CD4-positive, alpha-beta T cell (primary cell): ENCODE results near the gene KCNT2. TPM values are rescaled to one million over a fixed set of nuclear protein-coding genes. Genes with fewer than 3 reads are reported as not detected.
"Not testable (repeated sequence)": the region's sequence is repeated elsewhere in the genome, so short reads cannot be mapped to it uniquely, and the experiment has no call there.

Source experiments
- ATAC-seq: fragments of 200-7000 bp; cut with Tn5 transposase; one replicate; pipeline ENCODE4 v1.10.0; 2022; ENCODE audit warnings: mild to moderate bottlenecking; ENCODE audit not compliant: poor library complexity
- CTCF ChIA-PET: fragments of 350-600 bp; sonication (Branson Sonifier 250); formaldehyde crosslinking; loops from one replicate; lab custom pipeline; 2021; ENCODE audit warnings: antibody characterized with exemption, inconsistent platforms; lab: Charles Lee
- POLR2A ChIA-PET: fragments of 350-600 bp; sonication (Branson Sonifier 250); formaldehyde crosslinking; loops from one replicate; lab custom pipeline; 2021; ENCODE audit warnings: antibody characterized with exemption, inconsistent platforms; lab: Charles Lee
- DNase-seq, 14 experiments: peaks; one replicate each; pipeline ENCODE4 v3.0.0-alpha.2; 2013 to 2020; ENCODE audit warnings: mixed read lengths in 2 of 14
- H3K27ac ChIP-seq, 2 donors: one replicate each; pipeline versions ENCODE4 v1.5.1 to v1.7.0; 2013; ENCODE audit warnings: low read length in 2 of 2, low read depth in 1 of 2, mild to moderate bottlenecking in 1 of 2
- H3K27me3 ChIP-seq, 2 experiments: 1 replicate in 1 of 2; 2 replicates in 1 of 2; pipeline versions ENCODE4 v1.6.1 to v1.7.0; 2013; ENCODE audit warnings: low read length in 2 of 2, control low read depth in 1 of 2, mild to moderate bottlenecking in 1 of 2, moderate library complexity in 1 of 2; ENCODE audit not compliant: insufficient read depth in 2 of 2, control insufficient read depth in 1 of 2
- H3K36me3 ChIP-seq: one replicate; pipeline ENCODE4 v1.6.1; 2013; ENCODE audit warnings: low read length, control low read depth; ENCODE audit not compliant: insufficient read depth
- H3K4me1 ChIP-seq: one replicate; pipeline ENCODE4 v1.6.1; 2013; ENCODE audit warnings: low read length, control low read depth; ENCODE audit not compliant: insufficient read depth
- H3K4me3 ChIP-seq: one replicate; pipeline ENCODE4 v1.5.1; 2013; ENCODE audit warnings: mild to moderate bottlenecking, low read length, moderate library complexity
- H3K9me3 ChIP-seq, 2 experiments: 1 replicate in 1 of 2; 2 replicates in 1 of 2; pipeline versions ENCODE4 v1.6.1 to v1.7.0; 2013; ENCODE audit warnings: low read length in 2 of 2, mild to moderate bottlenecking in 2 of 2, control low read depth in 1 of 2, moderate library complexity in 1 of 2; ENCODE audit not compliant: control insufficient read depth in 1 of 2, insufficient read depth in 1 of 2
- H3K27ac Mint-ChIP-seq: one replicate; pipeline ENCODE4 v1.8.0; 2020; ENCODE audit warnings: mixed read lengths
- H3K27me3 Mint-ChIP-seq: one replicate; pipeline ENCODE4 v1.8.0; 2021; ENCODE audit warnings: mixed read lengths
- H3K36me3 Mint-ChIP-seq: one replicate; pipeline ENCODE4 v1.8.0; 2021; ENCODE audit warnings: low read depth, mixed read lengths
- H3K4me1 Mint-ChIP-seq: one replicate; pipeline ENCODE4 v1.8.0; 2021; ENCODE audit warnings: low read depth, mixed read lengths
- H3K4me3 Mint-ChIP-seq: one replicate; pipeline ENCODE4 v1.8.0; 2020; ENCODE audit warnings: mild to moderate bottlenecking, mixed read lengths
- H3K9me3 Mint-ChIP-seq: one replicate; pipeline ENCODE4 v1.8.0; 2020; ENCODE audit warnings: mixed read lengths
- CTCF ChIP-seq: fragments of 200-600 bp; IDR thresholded peaks from one replicate; pipeline ENCODE4 v1.8.0; 2022; ENCODE audit warnings: antibody characterized with exemption, mild to moderate bottlenecking
- intact Hi-C, 2 experiments: fragments of 100-400 bp; cut with DNase I in 1 of 2; cut with micrococcal nuclease in 1 of 2; formaldehyde crosslinking; loops; one replicate each; pipeline versions ENCODE4 v1.15.1 to v1.9.0; 2023 to 2025; cut with DNase I, micrococcal nuclease
- total RNA-seq, 174 experiments: library from RNA in 2 of 174; stranded (reverse) in 2 of 174; gene quantifications; one replicate each; pipeline ENCODE4 v1.2.3 and lab custom pipeline; 2021 to 2026

Gene KCNT2
- total RNA-seq, 2 experiments from 2014 or later = not detected

- Histone ChIP-seq H3K9me3 (no peaks in the 10 kb centered on the region), H3K36me3 (no peaks in the 10 kb centered on the region), H3K27ac (no peak overlapping the region), H3K4me3 (no peak overlapping the region), H3K4me1 (no peaks in the 10 kb centered on the region), H3K27me3 (no peaks in the 10 kb centered on the region)
- H3K4me1 Mint-ChIP-seq = no peaks in the 10 kb centered on the region
- H3K9me3 Mint-ChIP-seq = peaks cover 4% of the 10 kb centered on the region
- intact Hi-C loops = no loop called here
- ChIA-PET CTCF (no interaction called here), POLR2A (no interaction called here)
- H3K27ac Mint-ChIP-seq = no peak overlapping the region
- DNase-seq = no peak
- no peaks in the 10 kb centered on the region for H3K36me3 Mint-ChIP-seq
- no peak for TF ChIP-seq CTCF
- no peak overlapping the region for H3K4me3 Mint-ChIP-seq
- H3K27me3 Mint-ChIP-seq = no peaks in the 10 kb centered on the region
- ATAC-seq = no peak
Observed at GRCh38 chr1:196527919-196528318, 80.3 kb downstream of the KCNT2 start.

GRCh38 chr1:196522574-196523345 is 85.5 kb downstream of the KCNT2 start:
- H3K27me3 ChIP-seq, CTCF ChIA-PET, H3K27ac Mint-ChIP-seq, DNase-seq, POLR2A ChIA-PET, ATAC-seq, H3K36me3 Mint-ChIP-seq, H3K27ac ChIP-seq, H3K27me3 Mint-ChIP-seq, H3K36me3 ChIP-seq, H3K4me1 Mint-ChIP-seq, H3K4me3 ChIP-seq, intact Hi-C loops, H3K4me1 ChIP-seq, H3K9me3 ChIP-seq, H3K9me3 Mint-ChIP-seq, H3K4me3 Mint-ChIP-seq: not testable (repeated sequence)

- no peaks in the 10 kb centered on the region for H3K4me1 ChIP-seq
- no peak overlapping the region for H3K27ac ChIP-seq
- H3K4me3 ChIP-seq = no peak overlapping the region
- H3K27me3 ChIP-seq = no peaks in the 10 kb centered on the region
- ChIA-PET POLR2A (no interaction called here), CTCF (no interaction called here)
- no peaks in the 10 kb centered on the region for H3K36me3 ChIP-seq
- no peak overlapping the region for H3K27ac Mint-ChIP-seq
- no peak overlapping the region for H3K4me3 Mint-ChIP-seq
- intact Hi-C loops = no loop called here
- no peak for TF ChIP-seq CTCF
- ATAC-seq (no peak), DNase-seq (no peak)
- peaks cover 5% of the 10 kb centered on the region for H3K9me3 Mint-ChIP-seq
- H3K4me1 Mint-ChIP-seq = no peaks in the 10 kb centered on the region
- H3K27me3 Mint-ChIP-seq = no peaks in the 10 kb centered on the region
- no peaks in the 10 kb centered on the region for H3K36me3 Mint-ChIP-seq
- H3K9me3 ChIP-seq = peaks cover 4 to 8% of the 10 kb centered on the region in 2 experiments
Observed at GRCh38 chr1:196517193-196517592, 91.0 kb downstream of the KCNT2 start.

GRCh38 chr1:196516373-196516772 is 91.9 kb downstream of the KCNT2 start:
- Mint-ChIP-seq H3K4me1 (no peaks in the 10 kb centered on the region), H3K36me3 (no peaks in the 10 kb centered on the region), H3K4me3 (no peak overlapping the region), H3K27me3 (no peaks in the 10 kb centered on the region), H3K9me3 (peaks cover 5% of the 10 kb centered on the region), H3K27ac (no peak overlapping the region)
- H3K9me3 ChIP-seq = peaks cover 4 to 8% of the 10 kb centered on the region in 2 experiments
- H3K4me3 ChIP-seq = no peak overlapping the region
- no peaks in the 10 kb centered on the region for H3K27me3 ChIP-seq
- CTCF ChIA-PET = no interaction called here
- DNase-seq = no peak
- intact Hi-C loops = no loop called here
- no peak for ATAC-seq
- no peak for TF ChIP-seq CTCF
- POLR2A ChIA-PET = no interaction called here
- no peak overlapping the region for H3K27ac ChIP-seq
- no peaks in the 10 kb centered on the region for H3K36me3 ChIP-seq
- H3K4me1 ChIP-seq = no peaks in the 10 kb centered on the region
